Activated T-cell treated with anti-CD3 and anti-CD28 coated beads, Interleukin-2, amount 50 U/mL, for 24 hours (primary cell): Measurements from ENCODE around the gene PRR29.

ENCODE experiments used
- DNase-seq: peaks from one replicate; pipeline ENCODE4 v3.0.0-alpha.2; 2020
- H3K27ac Mint-ChIP-seq: 2 replicates; pipeline ENCODE4 v1.8.0; 2020; ENCODE audit warnings: mild to moderate bottlenecking, mixed read lengths
- H3K27me3 Mint-ChIP-seq: 2 replicates; pipeline ENCODE4 v1.8.0; 2020; ENCODE audit warnings: mixed read lengths
- H3K36me3 Mint-ChIP-seq: 2 replicates; pipeline ENCODE4 v1.8.0; 2020; ENCODE audit warnings: low read depth, mixed read lengths
- H3K4me1 Mint-ChIP-seq: 2 replicates; pipeline ENCODE4 v1.8.0; 2020; ENCODE audit warnings: low read depth, mixed read lengths
- H3K4me3 Mint-ChIP-seq: 2 replicates; pipeline ENCODE4 v1.8.0; 2020; ENCODE audit warnings: mild to moderate bottlenecking, moderate library complexity, mixed read lengths
- H3K9me3 Mint-ChIP-seq: 2 replicates; pipeline ENCODE4 v1.8.0; 2020; ENCODE audit warnings: mixed read lengths

Gene PRR29

DNA sequence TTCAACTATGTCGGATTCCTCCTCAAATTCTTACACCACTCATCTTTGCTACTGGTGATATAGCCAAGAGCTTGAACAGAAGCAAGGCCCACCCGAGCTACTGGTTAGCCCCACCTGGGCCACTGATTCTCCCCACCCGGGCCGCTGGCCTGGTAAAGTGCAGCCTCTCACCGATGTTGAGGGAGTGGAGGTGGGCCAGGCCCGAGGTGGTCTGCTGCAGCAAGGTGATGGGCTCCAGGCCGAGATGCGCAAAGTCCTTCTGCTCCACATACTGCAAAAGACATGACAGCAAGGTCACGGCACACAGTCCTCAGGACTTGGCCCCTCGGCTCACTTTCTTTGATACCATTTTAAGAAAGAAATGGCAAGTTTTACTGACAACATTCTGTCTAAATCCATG, 55.0 kb downstream of the PRR29 start:
- Mint-ChIP-seq H3K4me3 (no peak overlapping the region), H3K9me3 (no peaks in the 10 kb centered on the region), H3K27me3 (no peaks in the 10 kb centered on the region), H3K4me1 (peaks cover 44% of the 10 kb centered on the region), H3K27ac (no peak overlapping the region), H3K36me3 (peaks cover 96% of the 10 kb centered on the region)
- no peak for DNase-seq
